ENCODE data around the gene GALNT1. TPM values are rescaled to one million over a fixed set of nuclear protein-coding genes. Genes with fewer than 3 reads are reported as not detected.

The GALNT1 gene
- total RNA-seq, 1 donor: 796 TPM

DNA sequence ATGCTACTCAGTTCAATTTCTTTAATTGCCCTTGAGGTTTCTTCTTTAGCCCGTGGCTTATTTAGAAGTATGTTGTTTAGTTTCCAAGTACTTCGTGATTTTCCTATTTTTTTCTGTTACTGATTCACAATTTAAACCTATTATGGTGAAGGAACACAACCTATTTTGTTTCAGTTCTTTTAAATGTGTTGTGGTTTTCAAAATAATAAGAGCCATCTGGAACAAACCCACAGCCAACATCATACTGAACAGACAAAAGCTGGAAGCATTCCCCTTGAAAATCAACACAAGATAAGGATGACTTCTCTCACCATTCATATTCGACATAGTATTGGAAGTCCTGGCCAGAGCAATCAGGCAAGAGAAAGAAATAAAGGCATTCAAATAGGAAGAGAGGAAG, 155.2 kb downstream of the GALNT1 start:
- Histone ChIP-seq H2AFZ (ENCODE audit: low read length) (no peak overlapping the region), H4K20me1 (ENCODE audit: insufficient read depth, low read length) (no peaks in the 10 kb centered on the region), H3K9me3 (ENCODE audit: low read depth, low read length) (peaks cover 3% of the 10 kb centered on the region), H3K4me1 (ENCODE audit: insufficient read depth, low read length) (peaks cover 13% of the 10 kb centered on the region), H3K4me2 (ENCODE audit: insufficient read depth, low read length) (no peak overlapping the region), H3K27ac (ENCODE audit: low read depth, low read length) (no peak overlapping the region), H3K4me3 (ENCODE audit: insufficient read depth, low read length) (no peak overlapping the region), H3K79me2 (ENCODE audit: insufficient read depth, low read length) (no peaks in the 10 kb centered on the region), H3K36me3 (ENCODE audit: insufficient read depth, low read length) (no peaks in the 10 kb centered on the region), H3K27me3 (ENCODE audit: insufficient read depth, low read length) (no peaks in the 10 kb centered on the region)
- TF ChIP-seq CTCF (IDR thresholded peaks at IDR 0.05; ENCODE audit: extremely low read depth, low read depth, low read length): no peak
- DNase-seq (ENCODE audit: insufficient read length, low spot score, missing footprints): no peak

DNA sequence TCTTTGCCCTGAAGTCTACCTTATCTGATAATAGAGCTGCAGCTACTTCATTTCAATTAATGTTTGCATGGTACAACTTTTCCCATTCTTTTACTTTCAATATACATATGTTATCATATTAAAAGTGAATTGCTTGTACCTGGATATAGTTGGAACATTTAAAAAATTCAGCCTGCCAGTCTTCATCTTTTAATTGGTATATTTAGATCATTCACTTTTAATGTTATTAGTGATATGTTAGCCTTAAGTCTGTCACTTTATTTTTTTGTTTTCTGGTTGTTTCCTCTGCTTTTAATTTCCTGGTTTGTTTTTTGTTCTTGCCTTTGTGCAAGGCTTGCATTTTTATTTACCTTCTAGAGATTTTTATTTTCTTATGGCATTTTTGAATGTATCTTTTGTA, 158.2 kb downstream of the GALNT1 start:
- Histone ChIP-seq H3K9me3 (ENCODE audit: low read depth, low read length) (peaks cover 3% of the 10 kb centered on the region), H2AFZ (ENCODE audit: low read length) (no peak overlapping the region), H3K36me3 (ENCODE audit: insufficient read depth, low read length) (no peaks in the 10 kb centered on the region), H3K27me3 (ENCODE audit: insufficient read depth, low read length) (no peaks in the 10 kb centered on the region), H3K27ac (ENCODE audit: low read depth, low read length) (no peak overlapping the region), H4K20me1 (ENCODE audit: insufficient read depth, low read length) (no peaks in the 10 kb centered on the region), H3K4me2 (ENCODE audit: insufficient read depth, low read length) (no peak overlapping the region), H3K4me3 (ENCODE audit: insufficient read depth, low read length) (no peak overlapping the region), H3K4me1 (ENCODE audit: insufficient read depth, low read length) (no peaks in the 10 kb centered on the region), H3K79me2 (ENCODE audit: insufficient read depth, low read length) (no peaks in the 10 kb centered on the region)
- no peak for TF ChIP-seq CTCF (IDR thresholded peaks at IDR 0.05; ENCODE audit: extremely low read depth, low read depth, low read length)
- DNase-seq (ENCODE audit: insufficient read length, low spot score, missing footprints): no peak

DNA sequence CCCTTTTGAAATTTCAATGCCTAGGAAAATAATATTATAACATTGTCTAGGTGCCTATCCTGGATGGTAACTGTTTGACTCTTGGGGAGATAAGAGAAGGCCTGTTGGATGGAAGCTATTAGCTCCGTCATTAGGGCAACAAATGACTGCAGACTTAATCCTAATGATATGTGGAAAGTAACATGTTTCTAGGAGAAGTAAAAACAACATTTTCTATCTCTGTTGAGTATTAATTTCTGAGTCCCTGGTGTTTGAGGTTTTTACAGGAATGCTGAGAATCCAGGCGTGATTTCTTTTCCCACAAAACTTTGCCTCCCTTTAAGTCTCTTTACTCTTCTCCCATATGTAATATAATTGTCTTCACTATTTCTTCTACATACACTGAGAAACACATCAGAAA, 159.1 kb downstream of the GALNT1 start:
- Histone ChIP-seq H2AFZ (ENCODE audit: low read length) (no peak overlapping the region), H3K27ac (ENCODE audit: low read depth, low read length) (no peak overlapping the region), H3K4me3 (ENCODE audit: insufficient read depth, low read length) (no peak overlapping the region), H3K4me1 (ENCODE audit: insufficient read depth, low read length) (no peaks in the 10 kb centered on the region), H3K27me3 (ENCODE audit: insufficient read depth, low read length) (no peaks in the 10 kb centered on the region), H3K79me2 (ENCODE audit: insufficient read depth, low read length) (no peaks in the 10 kb centered on the region), H3K36me3 (ENCODE audit: insufficient read depth, low read length) (no peaks in the 10 kb centered on the region), H3K4me2 (ENCODE audit: insufficient read depth, low read length) (no peak overlapping the region), H4K20me1 (ENCODE audit: insufficient read depth, low read length) (no peaks in the 10 kb centered on the region), H3K9me3 (ENCODE audit: low read depth, low read length) (peaks cover 3% of the 10 kb centered on the region)
- no peak for TF ChIP-seq CTCF (IDR thresholded peaks at IDR 0.05; ENCODE audit: extremely low read depth, low read depth, low read length)
- DNase-seq (ENCODE audit: insufficient read length, low spot score, missing footprints): no peak

- no peak overlapping the region for H2AFZ ChIP-seq (ENCODE audit: low read length)
- H4K20me1 ChIP-seq (ENCODE audit: insufficient read depth, low read length): no peaks in the 10 kb centered on the region
- no peaks in the 10 kb centered on the region for H3K27me3 ChIP-seq (ENCODE audit: insufficient read depth, low read length)
- H3K4me3 ChIP-seq (ENCODE audit: insufficient read depth, low read length): no peak overlapping the region
- no peaks in the 10 kb centered on the region for H3K9me3 ChIP-seq (ENCODE audit: low read depth, low read length)
- no peak overlapping the region for H3K27ac ChIP-seq (ENCODE audit: low read depth, low read length)
- H3K36me3 ChIP-seq (ENCODE audit: insufficient read depth, low read length): no peaks in the 10 kb centered on the region
- H3K4me1 ChIP-seq (ENCODE audit: insufficient read depth, low read length): no peaks in the 10 kb centered on the region
- no peak overlapping the region for H3K4me2 ChIP-seq (ENCODE audit: insufficient read depth, low read length)
- no peak for DNase-seq (ENCODE audit: insufficient read length, low spot score, missing footprints)
- no peak for TF ChIP-seq CTCF (IDR thresholded peaks at IDR 0.05; ENCODE audit: extremely low read depth, low read depth, low read length)
- no peaks in the 10 kb centered on the region for H3K79me2 ChIP-seq (ENCODE audit: insufficient read depth, low read length)
Observed at GRCh38 chr18:35743916-35744315, 162.4 kb downstream of the GALNT1 start.

Measured in osteoblast (primary cell).